Stimulated activated CD4-positive, alpha-beta T cell treated with anti-CD3 and anti-CD28 coated beads, Interleukin-15, amount 100 ng/mL, for 1 hour (primary cell): ENCODE results near the gene TNFRSF8.

Source experiments
- DNase-seq, 2 donors: peaks; one replicate each; pipeline ENCODE4 v3.0.0-alpha.2; 2020; ENCODE audit warnings: low read depth in 1 of 2, low spot score in 1 of 2

The TNFRSF8 gene

GRCh38 chr1:12153181-12153785 is 90.2 kb downstream of the TNFRSF8 start:
- no peak for DNase-seq

GRCh38 chr1:12155328-12155727 is 92.2 kb downstream of the TNFRSF8 start:
- no peak for DNase-seq

- DNase-seq: no peak
Observed at GRCh38 chr1:12157366-12158231, 94.5 kb downstream of the TNFRSF8 start.

GRCh38 chr1:12158357-12159092 is 95.4 kb downstream of the TNFRSF8 start:
- DNase-seq: no peak

- DNase-seq: no peak
Observed at GRCh38 chr1:12159816-12160215, 96.7 kb downstream of the TNFRSF8 start.

DNA sequence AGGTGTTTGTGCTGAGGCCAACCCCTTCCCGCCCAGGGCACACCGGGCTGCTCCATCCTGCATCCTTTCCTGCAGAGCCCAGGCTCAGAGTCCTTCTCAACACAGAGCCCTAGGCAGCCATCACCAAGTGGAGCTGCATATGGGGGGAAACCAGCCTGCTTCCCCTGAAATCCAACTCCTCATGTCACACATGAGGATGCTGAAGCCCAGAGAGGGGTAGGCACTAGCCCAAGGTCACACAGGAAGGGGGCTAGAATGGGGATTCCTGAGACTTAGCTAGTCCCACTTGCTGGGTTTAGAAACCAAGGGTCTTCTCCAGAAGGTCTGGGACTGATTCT is 98.2 kb downstream of the TNFRSF8 start:
- DNase-seq: no peak

DNA sequence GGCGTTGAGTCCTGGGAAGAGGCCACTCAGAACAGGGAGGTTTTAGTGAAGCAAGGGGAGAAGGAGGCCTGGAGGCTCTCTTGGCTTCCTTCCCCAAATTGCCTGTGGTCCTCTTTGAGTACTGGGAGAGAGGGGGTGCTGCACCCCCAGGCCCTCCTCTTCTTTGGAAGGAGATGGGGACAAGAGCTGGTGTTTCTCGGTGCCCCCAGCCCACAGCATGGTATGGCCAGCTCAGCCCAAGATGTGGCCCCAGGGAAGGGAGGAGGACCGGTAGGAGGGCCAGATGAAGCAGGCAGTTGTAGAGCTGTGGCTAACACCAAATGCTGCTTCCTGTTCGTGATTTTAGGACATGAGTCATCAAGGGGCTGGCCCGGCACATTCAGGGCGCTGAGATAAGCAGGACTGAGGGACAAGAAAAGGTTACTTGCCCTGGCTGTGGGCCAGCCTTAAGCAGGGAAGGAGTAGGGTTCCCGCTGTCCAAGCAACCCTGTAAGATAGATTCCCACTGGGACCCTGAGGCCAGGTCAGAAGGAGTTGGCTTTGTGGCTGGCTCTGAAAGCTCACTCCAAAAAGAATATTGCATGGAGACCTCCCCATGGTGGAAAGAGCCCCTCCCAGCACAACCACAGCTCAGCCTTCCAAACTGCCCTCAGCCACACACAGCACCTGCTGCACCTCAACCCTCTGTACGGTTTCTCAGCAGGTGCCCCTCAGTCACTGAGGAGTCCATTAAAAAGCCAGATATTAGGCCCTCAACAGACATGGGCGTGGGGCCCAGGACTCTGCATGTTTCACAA is 98.8 kb downstream of the TNFRSF8 start:
- peak; percentile 46 to 55 for DNase-seq

DNA sequence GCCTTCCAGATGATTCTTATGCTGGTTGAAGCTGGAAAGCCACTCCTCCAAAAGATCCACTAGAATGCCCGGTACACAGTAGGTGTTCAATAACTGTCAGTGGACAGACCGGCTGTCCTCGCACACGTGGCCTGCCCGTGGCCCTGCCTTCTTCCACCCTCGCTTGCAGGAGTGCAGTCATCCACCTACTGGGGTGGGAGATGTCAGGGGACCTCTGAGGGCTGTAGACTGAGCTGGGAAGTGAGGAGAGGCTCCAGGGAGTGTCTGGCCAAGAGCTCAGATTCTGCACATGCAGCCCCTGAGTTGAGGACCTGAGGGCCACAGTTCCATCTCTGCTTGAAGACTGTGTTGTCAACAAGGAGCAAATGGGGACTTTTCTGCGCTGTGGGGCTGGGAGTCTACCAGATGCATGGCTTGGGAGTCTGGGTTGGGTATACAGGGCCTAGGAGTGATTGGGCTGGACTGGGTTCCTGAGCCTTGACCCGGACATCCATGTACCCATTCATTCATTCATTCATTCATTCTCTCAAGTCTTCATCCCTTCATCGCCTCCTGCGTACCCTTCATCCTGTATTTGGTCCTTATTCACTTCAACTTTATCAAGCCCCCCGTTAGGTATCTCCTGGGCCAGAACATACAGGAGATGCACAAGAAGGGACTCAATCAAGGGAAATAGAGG is 99.5 kb downstream of the TNFRSF8 start:
- DNase-seq: no peak

- DNase-seq: no peak
Observed at GRCh38 chr1:12163210-12163609, 100.1 kb downstream of the TNFRSF8 start.

DNA sequence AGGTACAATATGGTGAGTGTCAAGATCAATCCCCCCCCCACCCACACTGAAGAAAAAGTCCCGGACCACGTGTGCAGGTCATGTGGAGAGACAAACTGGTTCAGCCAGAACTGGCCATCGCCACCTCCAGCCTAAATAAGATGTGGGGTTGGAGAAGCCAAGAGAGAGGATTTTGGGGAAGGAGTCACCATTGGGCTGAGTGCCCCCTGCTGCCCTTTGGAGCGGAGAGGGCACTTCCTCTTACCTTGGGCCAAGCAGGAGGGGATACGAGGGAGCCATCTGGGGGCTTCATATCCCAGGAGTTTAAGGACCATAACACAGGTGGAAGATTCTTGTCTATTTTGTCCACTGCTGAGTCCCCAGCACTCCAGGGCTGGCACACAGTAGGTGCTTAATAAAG is 101.1 kb downstream of the TNFRSF8 start:
- DNase-seq: no peak

GRCh38 chr1:12165342-12165741 is 102.2 kb downstream of the TNFRSF8 start:
- no peak for DNase-seq

DNA sequence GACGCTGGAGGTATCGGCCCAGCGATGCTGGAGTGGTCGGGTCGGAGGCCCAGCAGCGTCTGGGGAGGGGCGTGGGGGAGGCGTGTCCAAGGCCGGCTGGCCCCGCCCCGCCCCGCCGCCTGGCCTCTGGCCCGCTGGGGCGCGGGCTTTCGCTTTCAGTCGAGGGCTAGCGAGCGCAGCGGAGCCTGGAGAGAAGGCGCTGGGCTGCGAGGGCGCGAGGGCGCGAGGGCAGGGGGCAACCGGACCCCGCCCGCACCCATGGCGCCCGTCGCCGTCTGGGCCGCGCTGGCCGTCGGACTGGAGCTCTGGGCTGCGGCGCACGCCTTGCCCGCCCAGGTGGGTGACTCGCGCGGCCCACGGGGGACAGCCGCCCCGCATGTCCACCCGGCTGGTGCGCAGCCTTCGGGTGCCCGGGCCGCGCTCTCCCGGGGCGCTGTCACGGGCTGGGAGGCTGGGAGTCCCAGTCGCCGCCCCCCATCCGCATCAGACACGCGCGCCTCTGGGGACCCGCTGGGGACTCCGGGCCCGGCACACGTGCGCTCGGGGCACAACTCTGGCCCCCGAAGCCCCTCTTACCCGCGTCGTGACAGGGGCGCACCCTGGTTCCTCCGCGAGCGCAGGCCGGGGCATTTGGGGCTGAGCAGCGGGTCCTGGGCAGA is 103.9 kb downstream of the TNFRSF8 start, which contains the start of gene TNFRSF1B:
Gene TNFRSF1B, plus strand, starts transcription at position 158 of the 659 bp plus-strand sequence. Its CDS starts 101 bp downstream, at position 259.
- peak; percentile 52 to 72 for DNase-seq

- no peak for DNase-seq
Observed at GRCh38 chr1:12167493-12168429, 104.7 kb downstream of the TNFRSF8 start.

DNA sequence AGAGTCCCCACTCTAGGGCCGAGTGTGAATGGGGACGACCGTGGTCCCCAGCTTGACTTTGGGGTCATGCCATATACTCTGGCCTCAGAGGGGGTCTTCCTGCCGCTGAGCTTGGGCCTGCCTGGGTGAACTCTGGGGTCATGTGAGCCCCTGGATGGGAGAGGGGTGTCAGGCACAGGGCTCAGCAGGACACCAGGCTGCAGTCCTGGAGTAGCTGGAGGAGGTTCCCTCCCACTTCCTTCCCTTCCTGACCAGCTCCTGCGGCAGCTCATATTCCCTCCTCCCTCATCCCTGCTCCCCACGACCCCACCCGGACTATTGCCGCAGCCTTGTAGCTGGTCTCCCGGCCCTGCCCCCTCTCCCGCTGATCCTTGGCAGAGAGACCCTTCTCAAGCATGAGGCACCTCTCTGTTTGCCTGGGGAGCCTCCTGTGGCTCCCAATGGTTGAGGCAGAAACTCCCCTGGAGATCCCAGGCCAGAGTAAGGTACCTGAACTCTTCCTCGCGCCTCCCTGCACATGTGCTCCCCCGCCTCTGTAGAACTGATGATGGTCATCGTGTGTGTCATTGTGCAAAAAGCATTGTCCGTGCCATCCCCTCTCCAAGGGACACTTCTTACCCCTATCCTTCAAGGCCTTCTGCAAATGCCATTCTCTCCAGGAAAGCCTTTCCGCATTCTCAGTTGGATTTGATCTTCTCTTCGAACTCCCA is 105.5 kb downstream of the TNFRSF8 start:
- no peak for DNase-seq

- DNase-seq: no peak
Observed at GRCh38 chr1:12169442-12170135, 106.5 kb downstream of the TNFRSF8 start.

DNA sequence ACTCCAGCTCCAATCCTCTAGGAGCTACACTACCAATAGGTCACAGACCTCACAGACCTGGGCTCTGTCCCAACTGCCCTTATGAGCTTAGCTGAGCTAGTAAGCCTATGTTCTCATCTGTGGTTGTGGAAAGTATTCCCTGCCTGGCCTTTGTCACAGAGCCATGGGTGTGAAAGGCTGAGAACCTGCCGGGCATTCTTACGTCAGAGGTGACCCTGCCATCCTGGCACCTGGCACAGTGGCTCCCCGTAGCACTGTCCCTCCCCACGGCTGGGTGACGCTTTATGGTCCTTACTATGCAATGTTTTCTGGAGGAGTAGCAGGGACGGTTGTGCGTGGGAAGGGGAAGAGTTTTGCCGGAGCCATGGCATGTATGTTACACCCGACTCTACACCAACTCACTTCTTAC is 107.2 kb downstream of the TNFRSF8 start:
- no peak for DNase-seq

GRCh38 chr1:12171206-12172041 is 108.3 kb downstream of the TNFRSF8 start:
- DNase-seq: no peak
